ENCODE data around the gene RFC4.

Gene RFC4

DNA sequence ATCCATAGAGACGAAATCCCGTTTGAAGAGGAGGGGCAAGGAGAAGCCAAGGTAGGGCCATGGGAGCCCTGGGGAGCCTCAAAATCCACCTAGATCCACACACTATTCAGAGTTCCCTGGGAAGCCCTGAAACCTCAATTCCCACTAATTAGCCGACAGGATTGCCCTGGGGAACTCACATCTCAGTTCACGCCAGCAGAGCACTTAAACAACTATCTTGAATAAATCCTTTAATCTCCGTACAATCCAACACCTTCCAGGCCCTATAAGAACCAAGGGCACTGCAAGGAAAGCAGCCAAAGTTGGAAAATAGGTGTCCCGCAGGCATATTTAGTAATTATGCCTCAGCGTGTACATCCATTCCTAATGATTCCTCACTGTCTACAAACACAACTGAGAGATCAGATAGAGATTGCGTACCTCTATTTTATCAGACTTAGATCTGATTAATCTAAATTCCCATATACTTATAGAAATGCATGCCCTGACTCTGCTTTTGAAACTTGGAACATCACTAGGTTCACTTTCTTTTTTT is 48.5 kb downstream of the RFC4 start:
- DNase-seq, result no peak
- H3K4me2 ChIP-seq (ENCODE audit: low read depth, low read length), result no peak overlapping the region
- TF ChIP-seq EZH2 (optimal IDR thresholded peaks at IDR 0.05; ENCODE audit: low read depth, low read length) (no peak), EZH2phosphoT487 (IDR thresholded peaks at IDR 0.05; ENCODE audit: low read length) (no peak)
- TF ChIP-seq, protein P1, sequence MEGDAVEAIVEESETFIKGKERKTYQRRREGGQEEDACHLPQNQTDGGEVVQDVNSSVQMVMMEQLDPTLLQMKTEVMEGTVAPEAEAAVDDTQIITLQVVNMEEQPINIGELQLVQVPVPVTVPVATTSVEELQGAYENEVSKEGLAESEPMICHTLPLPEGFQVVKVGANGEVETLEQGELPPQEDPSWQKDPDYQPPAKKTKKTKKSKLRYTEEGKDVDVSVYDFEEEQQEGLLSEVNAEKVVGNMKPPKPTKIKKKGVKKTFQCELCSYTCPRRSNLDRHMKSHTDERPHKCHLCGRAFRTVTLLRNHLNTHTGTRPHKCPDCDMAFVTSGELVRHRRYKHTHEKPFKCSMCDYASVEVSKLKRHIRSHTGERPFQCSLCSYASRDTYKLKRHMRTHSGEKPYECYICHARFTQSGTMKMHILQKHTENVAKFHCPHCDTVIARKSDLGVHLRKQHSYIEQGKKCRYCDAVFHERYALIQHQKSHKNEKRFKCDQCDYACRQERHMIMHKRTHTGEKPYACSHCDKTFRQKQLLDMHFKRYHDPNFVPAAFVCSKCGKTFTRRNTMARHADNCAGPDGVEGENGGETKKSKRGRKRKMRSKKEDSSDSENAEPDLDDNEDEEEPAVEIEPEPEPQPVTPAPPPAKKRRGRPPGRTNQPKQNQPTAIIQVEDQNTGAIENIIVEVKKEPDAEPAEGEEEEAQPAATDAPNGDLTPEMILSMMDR (IDR thresholded peaks at IDR 0.05; ENCODE audit: low read length), result no peak
- H2AFZ ChIP-seq (ENCODE audit: low read length), result no peak overlapping the region
- no peaks in the 10 kb centered on the region for H3K36me3 ChIP-seq (replicated peaks; ENCODE audit: insufficient read depth, low read length)
- no peak overlapping the region for H3K9ac ChIP-seq (ENCODE audit: low read length)
- no peak overlapping the region for H3K27ac ChIP-seq (ENCODE audit: low read length)
- H3K9me2 ChIP-seq (replicated peaks; ENCODE audit: insufficient read depth, low read length), result no peaks in the 10 kb centered on the region
- no peak overlapping the region for H3K4me3 ChIP-seq (ENCODE audit: low read length)
- no peaks in the 10 kb centered on the region for H3K27me3 ChIP-seq (replicated peaks; ENCODE audit: insufficient read depth, low read length)
- H3K4me1 ChIP-seq (ENCODE audit: low read length), result no peaks in the 10 kb centered on the region
- no peaks in the 10 kb centered on the region for H3K79me2 ChIP-seq (ENCODE audit: low read length)
- H4K20me1 ChIP-seq (ENCODE audit: insufficient read depth, low read length), result no peaks in the 10 kb centered on the region
- H3F3A ChIP-seq (ENCODE audit: insufficient read depth, low read length), result no peaks in the 10 kb centered on the region
- H3K9me3 ChIP-seq (replicated peaks; ENCODE audit: insufficient read depth, low read length), result no peaks in the 10 kb centered on the region

DNA sequence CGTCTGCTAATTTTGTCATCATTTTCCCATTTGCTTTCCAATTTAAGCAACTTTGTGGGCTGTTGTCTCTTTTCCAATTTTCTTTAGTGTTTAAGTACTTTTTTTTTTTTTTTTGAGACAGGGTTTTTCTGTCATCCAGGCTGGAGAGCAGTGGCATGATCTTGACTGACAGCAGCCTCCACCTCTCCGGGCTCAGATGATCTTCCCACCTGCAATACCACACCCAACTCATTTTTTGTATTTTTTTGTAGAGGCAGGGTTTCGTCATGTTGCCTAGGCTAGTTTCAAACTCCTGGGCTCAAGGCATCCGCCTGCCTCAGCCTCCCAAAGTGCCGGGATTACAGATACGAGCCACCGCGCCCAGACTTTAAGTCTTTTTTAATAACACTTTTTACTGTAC is 49.1 kb downstream of the RFC4 start:
- Histone ChIP-seq H3F3A (ENCODE audit: insufficient read depth, low read length) (no peaks in the 10 kb centered on the region), H3K4me3 (ENCODE audit: low read length) (no peak overlapping the region), H4K20me1 (ENCODE audit: insufficient read depth, low read length) (no peaks in the 10 kb centered on the region), H3K9me2 (replicated peaks; ENCODE audit: insufficient read depth, low read length) (no peaks in the 10 kb centered on the region), H3K27ac (ENCODE audit: low read length) (no peak overlapping the region), H3K36me3 (replicated peaks; ENCODE audit: insufficient read depth, low read length) (no peaks in the 10 kb centered on the region), H3K9me3 (replicated peaks; ENCODE audit: insufficient read depth, low read length) (no peaks in the 10 kb centered on the region), H3K4me1 (ENCODE audit: low read length) (no peaks in the 10 kb centered on the region), H3K27me3 (replicated peaks; ENCODE audit: insufficient read depth, low read length) (no peaks in the 10 kb centered on the region), H3K79me2 (ENCODE audit: low read length) (no peaks in the 10 kb centered on the region), H3K9ac (ENCODE audit: low read length) (no peak overlapping the region), H2AFZ (ENCODE audit: low read length) (no peak overlapping the region), H3K4me2 (ENCODE audit: low read depth, low read length) (no peak overlapping the region)
- no peak for DNase-seq
- TF ChIP-seq EZH2phosphoT487 (IDR thresholded peaks at IDR 0.05; ENCODE audit: low read length), result no peak
- TF ChIP-seq, protein P1 (IDR thresholded peaks at IDR 0.05; ENCODE audit: low read length), result no peak
- TF ChIP-seq EZH2 (optimal IDR thresholded peaks at IDR 0.05; ENCODE audit: low read depth, low read length), result no peak

- H3K9me2 ChIP-seq (replicated peaks; ENCODE audit: insufficient read depth, low read length), result no peaks in the 10 kb centered on the region; the same call in 1 of the 2 replicates
- H3K27ac ChIP-seq (ENCODE audit: low read length), result no peak overlapping the region
- H3K4me2 ChIP-seq (ENCODE audit: low read depth, low read length), result no peak overlapping the region
- TF ChIP-seq EZH2phosphoT487 (IDR thresholded peaks at IDR 0.05; ENCODE audit: low read length) (no peak), EZH2 (optimal IDR thresholded peaks at IDR 0.05; ENCODE audit: low read depth, low read length) (no peak)
- TF ChIP-seq, protein P1 (IDR thresholded peaks at IDR 0.05; ENCODE audit: low read length), result no peak
- no peaks in the 10 kb centered on the region for H3F3A ChIP-seq (ENCODE audit: insufficient read depth, low read length)
- no peak overlapping the region for H3K9ac ChIP-seq (ENCODE audit: low read length)
- H3K27me3 ChIP-seq (replicated peaks; ENCODE audit: insufficient read depth, low read length), result no peaks in the 10 kb centered on the region
- H3K9me3 ChIP-seq (replicated peaks; ENCODE audit: insufficient read depth, low read length), result no peaks in the 10 kb centered on the region
- H4K20me1 ChIP-seq (ENCODE audit: insufficient read depth, low read length), result no peaks in the 10 kb centered on the region
- H2AFZ ChIP-seq (ENCODE audit: low read length), result no peak overlapping the region
- H3K79me2 ChIP-seq (ENCODE audit: low read length), result no peaks in the 10 kb centered on the region
- no peak for DNase-seq
- no peaks in the 10 kb centered on the region for H3K36me3 ChIP-seq (replicated peaks; ENCODE audit: insufficient read depth, low read length)
- H3K4me3 ChIP-seq (ENCODE audit: low read length), result no peak overlapping the region
- no peaks in the 10 kb centered on the region for H3K4me1 ChIP-seq (ENCODE audit: low read length)
Observed at GRCh38 chr3:186754871-186755270, 51.4 kb downstream of the RFC4 start.
